Tongue (tissue), 2 donors: ENCODE results near the gene PHACTR3. TPM values are rescaled to one million over a fixed set of nuclear protein-coding genes. Genes with fewer than 3 reads are reported as not detected.

Experiments used
- DNase-seq: peaks from one replicate; pipeline ENCODE4 v3.0.0-alpha.2; 2015
- total RNA-seq: library from RNA; depleted of rRNA; stranded (reverse); fragments of >200 nt; gene quantifications from one replicate; pipeline ENCODE4 v1.2.3, GENCODE V29; 2014

PHACTR3 gene
- total RNA-seq, 1 donor from 2014 or later = 8.5 TPM

DNA sequence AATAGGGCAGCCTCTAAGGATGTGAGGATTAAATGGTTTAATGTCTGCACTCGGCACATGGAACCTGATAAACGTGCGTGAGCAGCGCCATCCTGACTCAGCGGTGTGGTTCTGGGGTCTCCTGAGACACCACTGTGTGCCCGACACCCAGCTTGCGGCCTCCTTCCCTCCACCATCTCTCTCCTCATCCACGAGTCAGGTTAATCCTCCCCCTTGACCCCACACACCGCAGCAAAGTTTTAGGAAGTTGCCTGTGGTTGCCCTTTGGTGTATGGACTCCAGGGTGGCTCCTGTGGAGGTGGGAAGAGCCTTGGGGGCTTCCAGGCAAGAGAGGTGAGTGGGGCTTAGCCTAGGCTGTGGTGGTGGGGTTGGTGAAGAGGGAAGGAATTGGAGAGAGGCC lies 68.2 kb downstream of the PHACTR3 start:
- DNase-seq = no peak

GRCh38 chr20:59673288-59673997 lies 69.1 kb downstream of the PHACTR3 start:
- no peak for DNase-seq

DNA sequence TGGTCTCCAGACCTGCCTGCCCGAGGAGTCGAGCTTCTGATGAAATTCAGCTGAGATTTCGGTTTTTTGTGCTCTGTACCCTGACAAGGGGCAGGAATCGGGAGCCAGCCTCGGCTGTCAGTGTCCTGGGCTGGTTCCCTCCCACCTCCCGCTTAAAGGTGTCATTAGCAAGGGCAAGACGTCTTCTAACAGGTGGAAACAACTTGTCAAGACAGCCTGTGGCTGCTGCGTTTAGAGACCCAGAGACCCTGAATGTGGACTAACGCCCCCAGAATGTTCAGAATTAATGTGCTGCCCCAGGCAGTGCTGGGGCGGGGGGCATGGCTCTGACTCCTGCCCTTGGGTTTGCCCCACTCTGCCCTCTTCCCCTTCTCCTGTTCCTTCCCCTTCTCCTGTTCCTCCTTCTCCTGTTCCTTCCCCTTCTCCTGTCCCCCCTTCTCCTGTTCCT lies 69.7 kb downstream of the PHACTR3 start:
- no peak for DNase-seq

DNA sequence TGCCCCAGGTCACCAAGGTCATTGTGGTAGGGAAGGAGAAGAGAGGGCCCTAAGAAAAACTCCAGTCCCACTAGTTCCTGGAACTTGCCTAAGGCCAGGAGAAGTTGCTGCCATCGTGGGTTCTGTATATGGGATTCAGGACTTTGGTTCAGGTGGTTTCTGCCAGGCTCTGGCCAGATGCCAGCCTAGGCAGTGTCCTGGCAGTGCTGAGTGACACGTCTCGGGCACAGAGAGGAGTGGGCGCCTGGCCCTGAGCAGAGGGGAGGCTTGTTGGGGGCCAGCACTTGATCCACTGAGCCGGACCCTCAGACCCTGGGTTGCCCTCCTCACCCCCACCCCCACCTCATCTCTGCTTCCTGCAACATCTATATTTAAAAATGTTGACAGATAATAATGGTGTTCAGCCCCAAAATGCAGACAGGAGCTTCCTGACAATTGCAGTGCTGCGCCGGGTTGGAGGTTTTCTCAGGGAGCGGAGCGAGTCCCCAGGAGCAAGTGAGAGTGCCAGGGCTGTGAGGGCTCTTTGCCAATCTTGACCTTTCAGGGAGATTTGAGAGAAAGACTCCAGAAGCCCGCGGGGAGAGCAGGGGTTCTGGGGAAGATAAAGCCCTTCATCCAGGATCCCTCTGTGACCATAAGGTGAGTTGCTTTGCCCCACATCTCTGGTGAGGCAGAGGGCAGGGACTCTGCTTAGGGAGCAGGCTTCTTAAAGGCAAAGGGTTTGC lies 71.9 kb downstream of the PHACTR3 start:
- no peak for DNase-seq

GRCh38 chr20:59676851-59677182 lies 72.5 kb downstream of the PHACTR3 start:
- no peak for DNase-seq

- no peak for DNase-seq
These were observed 73.2 kb downstream of the PHACTR3 start for GRCh38 chr20:59677586-59677985.

- peak; percentile 41 for DNase-seq
These were observed 73.9 kb downstream of the PHACTR3 start for GRCh38 chr20:59678288-59678687.

- no peak for DNase-seq
These were observed 74.6 kb downstream of the PHACTR3 start for GRCh38 chr20:59678951-59679350.

- no peak for DNase-seq
These were observed 75.9 kb downstream of the PHACTR3 start for GRCh38 chr20:59680148-59680650.

- DNase-seq = no peak
These were observed 76.5 kb downstream of the PHACTR3 start for GRCh38 chr20:59680852-59681251.

DNA sequence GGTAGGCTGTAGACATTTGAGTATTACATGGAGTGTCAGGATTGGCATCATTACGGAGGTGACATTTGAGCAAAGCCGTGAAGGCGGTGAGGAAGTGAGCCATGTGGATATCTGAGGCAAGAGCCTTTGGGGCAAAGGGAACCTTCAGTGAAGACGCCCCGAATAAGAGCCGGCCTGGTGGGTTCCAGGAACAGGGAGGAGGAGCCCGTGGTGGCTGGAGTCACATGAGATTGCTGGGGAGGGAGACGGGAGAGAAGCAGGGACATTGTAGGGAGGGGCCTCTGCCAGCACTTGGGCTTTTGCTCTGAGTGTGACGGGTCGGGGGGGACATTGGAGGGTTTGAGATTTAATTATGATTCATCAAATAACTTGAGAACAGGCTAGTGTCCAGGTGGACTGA lies 78.3 kb downstream of the PHACTR3 start:
- no peak for DNase-seq

DNA sequence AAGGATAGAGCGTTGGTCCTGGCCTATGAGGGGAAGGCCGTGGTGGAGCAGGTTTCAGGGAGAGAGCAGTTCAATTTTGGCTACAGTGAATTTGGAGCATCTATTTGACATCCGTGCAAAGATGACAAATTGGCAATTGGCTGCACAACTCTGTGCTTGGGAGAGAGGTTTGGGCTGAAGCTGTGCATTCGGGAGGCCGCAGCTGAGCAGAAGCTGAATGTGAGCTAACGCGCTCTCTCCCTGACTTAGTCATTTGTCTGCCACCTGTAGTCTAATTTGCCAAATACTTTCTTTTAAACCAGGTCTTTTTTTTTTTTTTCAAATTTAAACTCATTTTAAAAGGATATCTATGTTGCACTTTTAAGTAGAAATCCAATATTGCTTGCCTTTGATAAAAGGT lies 78.8 kb downstream of the PHACTR3 start:
- no peak for DNase-seq

DNA sequence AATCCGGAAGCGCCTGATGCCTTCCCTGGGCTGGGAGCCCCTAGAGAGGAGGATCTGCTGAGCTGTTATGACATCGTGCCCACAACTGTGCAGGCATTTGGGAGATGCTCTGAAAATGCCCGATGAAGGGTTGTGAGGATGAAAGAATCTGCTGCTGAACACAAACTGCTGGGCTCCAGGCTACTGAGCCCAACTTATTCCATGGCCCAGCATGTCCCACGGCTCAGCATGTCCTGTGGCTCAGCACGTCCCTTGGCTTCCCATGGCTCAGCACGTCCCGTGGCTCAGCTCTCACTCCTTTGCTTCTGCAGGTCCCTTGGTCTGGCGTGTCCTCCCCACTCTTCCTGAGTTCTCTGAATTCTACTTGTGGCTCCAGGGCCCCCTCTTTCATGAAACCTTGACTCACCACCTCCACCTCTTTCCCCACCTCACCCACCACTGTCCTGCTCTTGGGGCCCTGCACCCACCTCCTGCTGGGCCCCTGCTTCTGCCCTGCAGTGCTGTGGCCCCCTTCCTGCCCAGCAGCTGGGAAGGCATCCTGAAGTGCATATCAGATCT lies 80.4 kb downstream of the PHACTR3 start:
- DNase-seq = no peak

DNA sequence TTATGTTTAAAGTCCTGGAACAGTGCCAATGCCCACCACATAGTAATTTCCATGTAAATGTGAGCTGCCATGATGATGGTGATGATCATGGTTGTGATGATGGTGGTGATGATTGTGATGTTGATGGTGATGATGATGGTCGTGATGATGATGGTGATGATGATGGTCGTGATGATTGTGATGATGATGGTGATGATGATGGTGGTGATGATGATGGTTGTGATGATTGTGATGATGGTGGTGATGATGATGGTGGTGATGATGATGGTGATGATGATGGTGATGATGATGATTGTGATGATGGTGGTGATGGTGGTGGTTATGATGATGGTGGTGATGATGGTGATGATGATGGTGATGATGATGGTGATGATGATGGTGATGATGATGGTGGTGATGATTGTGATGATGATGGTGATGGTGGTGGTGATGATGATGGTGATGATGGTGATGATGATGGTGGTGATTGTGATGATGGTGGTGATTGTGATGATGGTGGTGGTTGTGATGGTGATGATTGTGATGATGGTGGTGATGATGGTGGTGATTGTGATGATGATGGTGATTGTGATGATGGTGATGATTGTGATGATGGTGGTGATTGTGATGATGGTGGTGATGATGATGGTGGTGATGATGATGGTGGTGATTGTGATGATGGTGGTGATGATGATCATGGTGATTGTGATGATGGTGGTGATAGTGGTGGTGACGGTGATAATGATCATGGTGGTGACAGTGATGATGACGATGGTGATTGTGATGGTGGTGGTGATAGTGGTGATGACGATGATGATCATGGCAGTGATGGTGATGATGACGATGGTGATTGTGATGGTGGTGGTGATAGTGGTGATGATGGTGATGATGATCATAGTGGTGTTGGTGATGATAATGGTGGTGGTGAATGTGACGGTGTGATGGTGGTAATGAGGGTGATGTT lies 82.3 kb downstream of the PHACTR3 start:
- no peak for DNase-seq

DNA sequence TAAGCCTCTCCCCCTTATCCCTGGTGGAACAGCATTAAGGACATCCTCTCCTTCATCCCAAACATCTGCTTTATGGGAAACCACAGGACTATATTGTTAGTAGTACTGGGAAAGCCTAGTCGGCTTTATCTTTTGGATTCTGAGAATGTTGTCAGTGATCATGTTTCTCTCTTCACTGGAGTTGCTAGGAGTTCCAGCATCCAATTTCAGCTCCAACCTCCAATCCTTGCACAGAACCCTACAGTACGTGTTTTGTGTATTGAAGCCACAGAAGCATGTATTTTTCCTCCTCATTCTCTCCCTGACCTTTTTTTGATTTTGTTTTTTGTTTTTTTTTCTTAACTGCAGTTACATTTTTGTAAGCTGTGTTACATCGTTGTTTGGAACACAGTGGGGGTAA lies 84.0 kb downstream of the PHACTR3 start:
- no peak for DNase-seq

DNA sequence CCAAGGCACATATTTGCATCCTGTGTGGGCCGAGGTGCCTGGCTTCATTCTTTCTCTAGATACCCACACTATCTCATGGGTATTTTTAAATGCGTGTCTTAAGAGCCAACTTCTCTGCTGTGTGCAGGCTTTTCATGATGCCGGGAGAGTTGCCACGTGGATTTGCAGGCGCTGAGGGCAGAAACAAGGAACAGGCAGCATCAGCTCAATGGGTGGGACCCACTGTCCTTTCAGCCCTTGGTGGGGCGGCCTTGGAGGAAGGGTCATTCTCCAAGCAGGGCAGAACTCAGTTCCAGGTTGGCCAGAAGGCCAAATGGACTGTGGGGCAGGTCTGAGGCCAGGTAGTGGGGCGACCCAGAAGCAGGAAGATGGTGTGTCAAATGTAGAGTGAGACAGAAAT lies 84.7 kb downstream of the PHACTR3 start:
- DNase-seq = no peak

DNA sequence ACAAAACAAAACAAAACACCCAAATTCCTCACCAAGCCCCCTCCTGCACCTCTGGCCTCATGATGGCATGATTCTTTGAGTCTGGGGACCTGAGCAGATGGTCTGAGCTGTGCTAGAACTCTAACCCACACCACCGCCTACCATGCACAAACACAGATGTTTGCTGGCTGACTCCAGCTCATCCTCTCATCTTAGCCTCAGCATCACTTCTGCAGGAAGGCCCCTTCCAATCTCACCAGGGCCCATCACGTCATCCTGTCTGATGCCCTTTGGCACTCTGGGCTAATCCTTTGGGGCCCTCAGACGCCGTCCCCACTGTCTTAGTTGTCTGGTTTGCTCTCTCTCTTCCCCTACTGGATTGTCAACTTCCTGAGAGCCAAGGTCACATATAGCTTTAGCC lies 85.8 kb downstream of the PHACTR3 start:
- no peak for DNase-seq

DNA sequence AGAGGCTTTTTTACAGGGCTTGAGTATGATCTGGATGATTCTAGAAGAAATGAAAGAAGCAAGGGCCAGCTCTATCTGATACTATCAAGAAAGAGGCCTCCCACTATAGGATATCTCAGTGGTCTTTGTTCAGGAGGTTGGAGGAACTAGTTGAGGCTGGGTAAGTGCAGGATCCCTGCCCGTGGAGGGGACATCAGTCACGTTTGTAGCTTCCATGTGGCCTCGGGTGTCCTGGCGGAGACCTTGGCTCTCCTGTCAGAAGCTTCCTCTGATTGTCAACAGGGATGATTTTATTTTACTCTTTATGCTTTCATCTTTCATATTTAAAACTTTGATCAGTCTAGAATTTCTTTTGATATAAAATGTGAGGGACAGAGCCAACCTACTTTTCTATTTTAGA lies 86.6 kb downstream of the PHACTR3 start:
- DNase-seq = no peak

GRCh38 chr20:59692139-59692538 lies 87.8 kb downstream of the PHACTR3 start:
- no peak for DNase-seq

DNA sequence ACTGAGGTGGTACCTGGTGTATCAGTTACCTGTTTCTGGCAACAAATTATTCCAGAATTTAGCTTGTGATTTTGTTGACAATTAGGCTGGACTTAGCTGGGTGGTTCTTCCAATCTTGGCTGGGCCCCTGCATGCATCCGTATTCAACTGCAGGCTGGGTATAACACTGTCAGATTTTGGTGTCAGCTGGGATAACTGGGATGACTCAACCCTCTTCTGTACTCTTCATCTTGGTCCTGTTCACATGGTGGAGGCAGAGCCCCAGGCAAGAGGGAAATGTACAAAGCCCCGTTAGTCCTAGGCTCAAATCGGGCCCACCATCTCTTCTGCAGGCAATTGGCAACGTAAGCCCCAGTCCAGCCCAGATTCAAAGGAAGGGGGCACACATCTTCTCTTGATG lies 89.2 kb downstream of the PHACTR3 start:
- DNase-seq = no peak

GRCh38 chr20:59696476-59696875 lies 92.1 kb downstream of the PHACTR3 start:
- no peak for DNase-seq

GRCh38 chr20:59697068-59697467 lies 92.7 kb downstream of the PHACTR3 start:
- DNase-seq = no peak
